GM19395 (cell line): Measurements from ENCODE around the gene GBA2.

Experiments
- ATAC-seq: cut with Tn5 transposase; IDR thresholded peaks from one replicate; pipeline ENCODE4 v1.9.1; 2021; ENCODE audit warnings: mild to moderate bottlenecking, moderate library complexity; ENCODE audit not compliant: unreplicated experiment

Gene GBA2

DNA sequence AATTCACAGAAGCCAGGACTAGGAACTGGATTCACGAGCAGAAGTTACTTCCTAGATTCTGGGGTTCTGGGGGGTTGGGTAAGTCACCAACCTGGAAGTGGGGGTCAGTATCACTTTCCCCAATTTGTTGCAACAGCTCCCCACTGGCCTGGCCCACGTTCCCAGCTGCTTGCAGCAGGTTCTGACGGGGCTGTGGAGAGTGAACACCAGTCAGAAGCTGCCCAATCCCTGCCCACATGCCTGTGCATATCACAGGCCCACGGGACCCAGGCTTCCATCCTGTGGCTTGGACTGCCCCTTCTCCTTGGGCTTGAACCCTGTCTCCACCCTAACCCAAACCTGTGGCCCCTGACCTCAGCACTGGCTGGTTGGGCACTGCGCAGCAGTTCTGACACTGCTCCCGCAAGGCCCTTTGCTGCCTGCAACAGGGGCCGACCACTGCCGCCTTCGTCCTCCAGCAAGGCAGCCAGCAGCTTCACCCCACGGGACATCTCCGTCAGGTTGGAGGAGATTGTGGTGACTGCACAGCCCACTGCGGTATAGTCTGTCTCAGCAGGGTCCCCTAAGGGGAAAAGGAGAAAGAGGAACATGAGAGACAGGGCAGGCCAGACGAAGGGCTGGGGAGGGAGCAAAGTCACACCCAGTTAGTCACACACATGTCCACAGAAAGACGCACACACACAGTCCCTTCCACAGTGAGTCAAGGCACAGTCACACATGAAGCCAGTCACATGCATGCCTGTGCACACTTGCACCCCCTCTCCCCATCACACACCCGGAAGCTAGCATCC lies 30.1 kb downstream of the GBA2 start:
- no peak for ATAC-seq

DNA sequence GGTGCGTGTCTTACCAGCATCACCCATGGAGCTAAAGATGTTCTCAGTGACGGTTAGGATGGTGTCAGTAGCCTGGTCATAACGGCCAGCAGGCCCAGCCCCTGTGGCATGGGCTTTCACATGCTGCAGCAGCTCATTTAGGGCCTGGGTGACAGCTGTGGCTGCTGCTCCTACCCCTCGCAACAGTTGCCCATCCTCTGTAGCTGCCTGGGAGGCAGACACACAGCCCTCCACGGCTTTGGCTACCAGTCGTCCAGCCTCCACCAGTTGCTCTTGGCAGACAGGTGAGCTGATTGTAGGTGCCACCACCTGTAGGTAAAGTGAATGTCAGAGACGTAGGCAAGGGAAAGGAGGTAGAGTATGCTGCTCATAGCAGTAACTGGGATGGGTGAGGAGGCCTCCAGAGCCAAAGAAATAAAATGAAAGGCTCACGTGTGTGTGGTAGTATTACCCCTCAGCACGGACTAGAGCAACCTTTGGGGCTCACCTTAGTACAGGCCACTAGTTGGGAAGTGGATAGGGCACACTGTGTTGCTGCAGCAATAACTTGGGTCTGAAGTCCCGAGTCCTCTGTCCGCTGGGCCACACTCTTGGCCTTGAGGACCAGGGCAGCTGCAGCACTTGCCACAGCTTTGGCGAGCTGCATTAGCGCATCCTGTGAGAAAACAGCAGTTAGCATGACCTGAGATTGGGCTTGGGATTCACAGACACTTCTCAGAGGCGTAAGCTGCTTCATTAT lies 31.7 kb downstream of the GBA2 start:
- ATAC-seq, result no peak

DNA sequence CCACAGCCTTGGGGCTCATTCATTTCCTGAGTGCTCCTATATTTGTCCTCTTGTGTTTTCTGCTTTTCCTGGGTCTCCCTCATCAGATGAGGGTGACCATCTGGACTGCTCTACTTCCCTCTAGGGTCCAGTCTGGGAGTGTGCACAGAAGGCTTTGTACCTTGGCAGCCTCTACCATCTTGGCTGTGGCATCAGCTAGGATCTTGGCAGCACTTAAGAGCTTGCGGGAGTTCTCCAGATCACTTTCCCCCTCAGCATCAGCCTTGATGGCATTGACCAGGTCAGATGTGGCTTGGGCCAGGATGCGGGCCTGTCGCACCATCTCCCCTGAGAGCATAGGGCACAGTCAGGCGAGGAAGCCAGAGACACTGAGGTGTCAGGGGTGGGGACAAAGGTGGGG lies 32.8 kb downstream of the GBA2 start:
- no peak for ATAC-seq

DNA sequence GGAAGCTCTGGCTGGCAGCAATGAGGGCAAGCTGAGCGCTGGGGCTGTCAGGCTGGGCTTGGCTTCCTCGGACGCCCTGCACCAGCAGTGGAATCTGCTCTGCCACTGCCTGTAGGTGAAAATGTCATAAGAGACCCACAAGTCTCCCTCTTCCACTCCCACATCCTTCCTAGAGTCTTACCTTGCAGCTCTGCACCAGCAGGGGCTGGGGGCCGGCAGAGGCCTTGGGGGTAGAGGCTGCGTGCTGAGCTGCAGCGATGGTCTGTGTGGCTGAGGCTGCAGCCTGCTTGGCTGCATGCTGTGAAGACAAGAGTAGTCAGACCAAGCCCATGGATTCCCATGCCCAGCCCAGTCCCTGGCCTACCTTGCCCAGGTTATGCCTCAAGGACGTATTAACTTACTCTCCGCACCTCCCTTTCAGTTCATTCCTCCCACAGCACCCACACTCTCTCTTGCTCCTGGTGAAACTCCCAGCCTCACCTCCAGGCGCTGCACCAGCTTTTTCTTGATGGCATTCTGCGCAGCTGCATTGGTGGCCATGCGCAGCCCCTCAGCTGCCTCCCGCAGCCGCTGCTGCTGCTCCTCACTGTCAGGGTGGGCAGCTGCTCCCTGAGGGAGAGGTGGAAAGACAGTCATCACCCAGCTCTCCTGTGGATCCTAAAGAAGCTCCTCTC lies 34.3 kb downstream of the GBA2 start:
- ATAC-seq, result no peak

DNA sequence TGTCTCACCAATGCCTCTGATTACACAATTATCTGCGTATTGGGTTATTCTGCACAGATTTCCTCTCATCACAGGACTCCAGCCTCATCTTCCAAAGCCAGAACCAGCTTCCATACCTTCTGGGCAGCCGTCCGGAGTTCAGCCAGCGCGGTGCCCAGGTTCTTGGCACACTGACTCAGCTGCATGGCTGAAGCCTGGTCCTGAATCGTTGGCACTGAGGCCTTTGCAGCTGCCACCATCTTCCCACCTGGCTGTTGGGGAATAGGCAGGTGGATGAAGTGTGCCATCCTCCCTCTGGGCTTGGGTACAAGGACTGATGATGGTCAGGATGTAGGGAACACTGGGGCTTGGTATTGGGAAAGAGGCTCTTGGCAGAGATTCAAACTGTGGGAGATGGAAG lies 34.9 kb downstream of the GBA2 start:
- ATAC-seq, result no peak

DNA sequence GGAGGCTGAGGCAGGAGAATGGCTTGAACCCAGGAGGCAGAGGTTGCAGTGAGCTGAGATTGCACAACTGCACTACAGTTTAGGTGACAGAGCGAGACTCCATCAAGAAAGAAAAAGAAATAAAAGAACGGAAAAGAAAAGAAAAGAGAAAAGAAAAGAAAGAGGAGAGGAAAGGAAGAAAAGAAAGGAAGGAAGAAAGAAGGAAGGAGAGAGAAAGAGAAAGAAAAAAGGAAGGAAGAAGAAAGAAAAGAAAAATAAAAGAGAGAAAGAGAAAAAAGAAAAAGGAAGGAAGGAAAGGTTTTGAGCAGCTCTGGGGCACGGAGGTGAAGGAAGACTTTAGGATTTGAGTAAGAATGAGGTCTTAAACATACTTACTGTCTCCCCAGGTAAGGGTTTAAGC lies 35.5 kb downstream of the GBA2 start:
- ATAC-seq, result no peak

DNA sequence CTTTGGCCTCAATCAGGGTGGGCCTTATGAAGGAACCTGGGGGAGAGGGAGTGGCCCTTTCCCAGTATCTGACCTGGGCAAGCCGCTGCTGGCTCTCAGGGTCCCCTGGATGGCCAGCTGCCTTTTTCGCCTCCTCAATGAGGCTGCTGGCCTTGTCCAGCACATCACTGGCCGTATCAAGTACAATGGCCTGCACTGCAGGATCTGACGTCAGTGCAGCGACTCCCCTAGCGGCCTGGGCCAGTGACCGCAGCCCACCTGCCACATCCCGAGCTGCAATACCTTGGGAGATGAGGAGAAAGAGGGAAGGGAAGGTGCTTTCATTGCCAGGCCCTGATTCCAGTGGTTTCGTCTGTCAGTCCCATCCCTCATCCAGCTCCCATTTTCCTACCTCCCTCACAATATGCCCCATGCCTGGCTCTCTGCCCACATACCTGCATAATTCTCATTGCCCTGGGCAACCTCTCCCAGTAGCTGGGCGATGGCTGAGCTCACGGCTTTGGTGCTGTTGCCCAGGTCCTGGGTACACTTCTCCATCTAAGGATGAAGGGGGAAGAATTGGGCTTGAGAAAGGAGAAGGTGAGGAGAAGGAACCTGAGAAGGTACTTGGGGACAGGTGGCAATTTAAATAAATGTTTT lies 36.1 kb downstream of the GBA2 start:
- no peak for ATAC-seq

DNA sequence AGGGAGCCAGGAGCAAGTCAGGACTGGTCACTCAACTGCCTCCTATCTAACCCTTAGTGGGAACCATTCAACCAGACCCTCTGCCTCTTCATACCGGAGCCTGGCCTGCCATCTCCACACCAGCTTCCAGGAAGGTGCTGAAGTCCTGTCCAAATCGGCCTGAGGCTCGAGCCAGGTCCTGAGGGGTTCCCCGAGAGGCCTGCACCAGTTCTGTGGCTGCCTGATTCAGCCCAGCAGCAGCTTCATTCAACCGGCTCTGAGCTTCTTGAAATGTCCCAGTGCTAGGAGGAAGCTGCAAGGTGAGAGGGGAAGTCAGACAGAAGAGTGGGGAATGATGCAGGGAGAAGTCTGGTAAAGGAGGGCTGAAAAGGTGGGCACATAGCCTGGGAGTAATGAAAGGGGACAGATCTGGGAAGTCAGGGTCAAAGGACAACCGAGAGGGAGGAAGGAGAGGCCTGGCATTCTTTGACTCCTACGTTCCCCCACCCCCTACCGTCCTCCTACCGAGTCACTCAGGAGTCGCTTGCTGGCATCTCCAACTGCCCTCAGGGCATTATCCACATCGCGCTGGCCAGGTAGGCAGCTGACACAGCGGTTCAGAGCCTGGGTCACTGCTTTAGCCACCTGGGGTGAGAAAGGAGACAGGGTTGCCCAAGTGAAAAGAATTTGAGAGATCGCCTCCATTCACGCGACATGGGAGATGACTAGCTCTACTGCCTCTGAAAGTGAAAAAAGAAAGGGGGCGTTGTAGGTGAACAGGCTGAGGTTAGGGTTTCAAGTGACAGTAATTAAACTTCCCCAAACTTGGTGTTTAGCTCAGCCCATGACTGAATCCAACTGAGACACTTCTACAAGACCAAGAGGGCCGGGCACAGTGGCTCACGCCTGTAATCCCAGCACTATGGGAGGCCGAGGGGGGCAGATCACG lies 37.3 kb downstream of the GBA2 start:
- no peak for ATAC-seq

DNA sequence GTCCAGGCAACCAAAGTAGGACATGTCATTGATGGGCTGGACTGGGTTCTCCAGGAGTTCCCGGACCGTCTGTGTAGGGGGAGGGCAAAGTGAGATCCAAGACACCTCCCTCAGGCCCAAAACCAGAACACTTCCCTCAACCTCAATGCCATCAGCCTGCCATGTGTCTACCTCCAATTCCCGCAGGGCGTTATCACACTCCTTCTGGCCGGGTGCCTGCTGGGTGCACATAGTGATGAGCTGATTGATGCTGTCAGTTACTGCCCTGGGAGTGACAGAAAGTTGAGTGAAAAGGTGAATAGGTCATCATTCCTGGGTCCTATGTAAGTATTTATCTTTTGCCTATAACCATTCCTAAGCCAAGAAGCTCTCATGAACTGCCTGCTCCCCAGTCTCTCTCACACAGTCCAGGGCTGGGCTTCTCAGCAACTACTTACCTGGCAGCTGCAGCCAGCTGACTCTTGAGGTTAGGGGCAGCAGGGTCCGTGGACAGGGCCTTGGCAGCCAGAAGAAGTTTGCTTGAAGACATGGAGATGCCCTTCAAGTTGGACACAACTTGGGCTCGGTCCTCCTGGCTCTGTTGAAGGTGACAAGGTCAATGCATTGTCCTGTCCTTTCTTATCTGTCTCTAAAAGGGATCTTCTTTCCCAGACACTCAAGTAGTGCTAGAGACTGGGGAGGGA lies 38.1 kb downstream of the GBA2 start:
- ATAC-seq, result no peak

DNA sequence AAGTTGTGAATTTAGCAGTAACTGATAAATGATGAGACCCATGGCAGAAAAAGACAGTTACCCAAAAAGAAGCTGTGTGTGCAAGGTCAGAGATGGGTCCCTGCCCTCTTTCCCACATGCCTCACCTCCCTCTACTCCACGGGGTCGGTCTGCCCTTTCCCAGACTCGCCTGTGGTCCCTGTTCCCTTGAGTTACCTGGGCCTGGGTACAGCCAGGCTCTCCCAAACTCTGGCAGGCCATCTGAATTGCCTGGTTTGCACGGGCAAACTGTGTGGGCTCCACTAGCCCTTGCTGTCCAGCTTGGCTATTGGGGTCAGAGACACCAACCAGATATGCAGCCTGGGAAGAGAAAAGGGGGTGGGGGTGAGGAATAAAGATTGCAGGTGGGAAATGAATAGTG lies 40.9 kb downstream of the GBA2 start:
- no peak for ATAC-seq

DNA sequence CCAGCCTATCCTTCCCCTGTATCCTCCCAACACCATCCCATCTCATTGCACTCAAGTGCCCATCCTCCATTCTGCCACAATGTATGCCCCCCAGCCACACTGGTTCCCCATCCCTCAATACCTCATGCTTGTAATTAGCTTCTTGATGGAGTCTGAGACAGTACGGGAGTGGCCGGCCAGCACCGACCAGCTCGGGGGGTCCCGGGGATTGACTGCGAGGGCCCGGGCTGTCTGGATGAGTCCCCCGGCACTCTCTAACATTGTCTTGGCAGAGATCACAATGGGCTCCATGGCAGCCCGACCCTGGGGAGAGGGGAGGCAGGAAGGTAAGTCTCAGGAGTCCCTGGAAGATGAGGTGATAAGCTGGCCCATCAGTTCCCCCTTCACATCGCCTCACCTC lies 42.1 kb downstream of the GBA2 start:
- ATAC-seq, result no peak

DNA sequence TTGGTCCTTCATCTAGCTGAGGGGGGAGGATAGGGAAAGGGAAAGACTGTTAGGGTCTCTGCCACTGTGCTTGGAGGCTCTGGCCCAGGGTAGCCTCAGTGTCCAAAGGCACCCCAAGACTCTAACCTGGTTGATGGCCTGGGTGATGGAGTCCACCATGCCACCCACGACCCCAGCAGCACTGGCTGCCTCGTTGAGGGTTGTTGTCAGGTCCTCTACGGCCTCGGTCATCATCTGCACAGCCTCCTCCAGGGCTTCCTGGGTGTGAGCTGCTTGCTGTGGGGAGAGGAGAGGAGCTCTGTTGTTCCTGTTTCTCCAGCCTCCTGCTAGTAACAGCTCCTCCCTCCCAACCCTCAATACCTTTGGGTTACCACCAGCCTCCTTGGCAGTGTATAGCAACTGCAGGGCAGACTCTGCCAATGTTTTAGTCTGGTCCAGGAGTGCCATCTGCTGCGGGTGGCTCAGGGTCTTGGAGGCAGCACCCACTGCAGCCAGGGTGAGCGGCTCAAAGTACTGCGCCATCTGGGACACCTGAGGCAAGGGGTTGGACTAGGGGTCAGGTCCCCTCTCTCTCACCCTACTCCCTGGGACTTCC lies 43.1 kb downstream of the GBA2 start:
- no peak for ATAC-seq

DNA sequence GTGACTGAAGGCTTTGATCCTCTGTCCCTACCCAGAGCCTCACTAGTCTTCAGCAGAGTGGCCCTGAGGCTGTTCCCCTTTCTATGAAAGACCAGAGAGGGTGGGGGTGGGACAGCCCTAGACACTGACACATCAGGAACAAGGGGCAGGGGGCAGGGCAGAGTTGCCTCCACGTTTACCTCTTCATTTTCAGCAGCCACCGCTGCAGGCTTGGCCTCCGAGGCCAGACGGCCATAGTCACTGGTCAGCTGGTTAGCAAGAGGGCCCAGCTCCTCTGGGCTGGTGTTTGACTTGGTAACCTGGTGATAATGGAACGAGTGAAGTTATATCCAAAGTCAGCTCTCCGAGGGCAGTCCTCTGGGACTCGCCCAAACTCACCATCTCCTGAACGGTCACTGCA lies 43.7 kb downstream of the GBA2 start:
- no peak for ATAC-seq

DNA sequence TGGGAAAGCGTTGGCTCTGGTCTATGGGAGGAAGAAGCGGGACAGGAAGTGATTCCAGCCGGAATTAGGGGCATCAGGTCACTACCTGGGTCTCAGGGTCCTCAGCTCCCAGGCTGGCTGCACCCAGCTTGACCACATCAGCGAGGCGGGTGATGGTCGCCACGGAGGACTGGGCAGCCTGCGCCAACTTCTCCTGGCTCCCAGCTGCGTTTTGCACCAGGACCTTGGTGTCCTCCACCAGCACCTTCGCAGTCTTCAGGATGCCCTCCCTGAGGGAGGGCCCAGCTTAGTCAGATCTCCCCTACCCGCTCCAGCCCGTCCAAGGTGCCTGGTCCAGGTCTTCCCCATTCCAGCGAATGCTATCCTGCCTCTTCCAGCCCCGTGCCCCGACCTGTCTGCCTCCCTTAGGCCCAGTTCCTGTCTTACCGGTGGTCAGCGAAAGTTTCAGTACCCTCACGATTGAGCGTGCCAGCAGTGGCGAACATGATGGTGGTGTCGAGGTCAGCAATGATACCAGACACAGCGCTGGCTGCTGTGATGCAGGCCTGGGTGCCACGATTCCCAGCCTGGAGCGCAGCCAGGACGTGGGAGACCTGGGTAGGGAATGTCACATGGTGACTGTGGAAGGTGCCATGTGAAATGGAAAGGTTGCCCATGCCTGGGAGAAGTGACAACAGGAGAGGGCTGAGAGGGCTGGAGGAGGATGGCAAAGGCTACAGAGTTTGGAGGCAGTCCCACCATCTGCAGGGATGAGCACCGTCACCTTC lies 44.9 kb downstream of the GBA2 start:
- ATAC-seq, result no peak

DNA sequence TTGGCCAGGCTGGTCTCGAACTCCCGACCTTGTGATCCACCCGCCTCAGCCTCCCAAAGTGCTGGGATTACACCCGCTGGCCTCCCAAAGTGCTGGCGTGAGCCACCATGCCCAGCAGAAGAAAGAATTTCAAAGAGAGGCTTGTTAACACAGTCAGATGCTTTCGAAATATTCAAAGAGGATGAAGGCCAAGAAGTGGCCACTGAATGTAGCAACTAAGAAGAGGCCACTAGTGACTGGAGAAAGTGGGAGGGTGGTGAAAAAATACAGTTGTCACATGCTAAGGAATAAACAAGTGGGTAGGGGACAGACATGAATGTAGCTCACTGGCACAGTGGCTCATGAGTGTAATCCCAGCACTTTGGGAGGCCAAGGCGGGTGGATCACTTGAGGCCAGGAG lies 46.3 kb downstream of the GBA2 start:
- no peak for ATAC-seq

DNA sequence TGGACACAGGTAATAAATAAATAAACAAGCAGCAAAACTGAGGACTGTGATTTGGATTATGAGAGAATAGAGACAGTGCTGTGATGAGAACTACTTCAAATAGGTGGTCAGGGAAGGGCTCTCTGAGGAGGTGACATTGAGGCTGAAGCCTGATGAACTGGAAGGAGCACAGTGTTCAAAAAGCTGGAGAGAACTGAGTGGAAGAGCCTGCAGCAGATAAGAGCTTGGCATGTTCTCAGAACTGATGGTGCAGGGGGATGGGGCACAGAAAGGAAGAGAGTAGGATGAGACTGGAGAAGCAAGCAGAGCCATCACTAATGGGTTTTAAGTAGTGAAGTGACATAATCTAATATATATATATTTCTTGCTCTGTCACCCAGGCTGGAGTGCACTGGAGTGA lies 48.1 kb downstream of the GBA2 start:
- ATAC-seq, result no peak

DNA sequence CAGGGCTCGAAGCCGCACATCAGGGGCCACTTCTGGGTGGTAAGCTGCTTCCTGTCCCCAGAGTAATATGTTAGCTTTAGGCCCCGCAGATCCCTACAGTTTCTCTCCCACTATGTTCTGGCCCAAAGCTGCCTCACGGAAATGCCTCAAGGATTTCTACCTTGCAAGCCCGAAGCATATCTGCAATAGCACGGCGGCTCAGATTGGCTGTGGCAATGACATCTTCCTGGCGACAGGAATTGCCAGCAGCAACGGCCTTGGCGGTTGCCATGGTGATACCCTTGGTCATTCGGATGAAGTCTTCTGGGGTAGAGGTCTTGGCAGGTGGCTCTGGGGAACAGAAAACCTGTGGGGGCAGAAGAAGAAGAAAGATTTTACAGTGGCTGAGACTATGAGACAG lies 49.0 kb downstream of the GBA2 start:
- ATAC-seq, result no peak

DNA sequence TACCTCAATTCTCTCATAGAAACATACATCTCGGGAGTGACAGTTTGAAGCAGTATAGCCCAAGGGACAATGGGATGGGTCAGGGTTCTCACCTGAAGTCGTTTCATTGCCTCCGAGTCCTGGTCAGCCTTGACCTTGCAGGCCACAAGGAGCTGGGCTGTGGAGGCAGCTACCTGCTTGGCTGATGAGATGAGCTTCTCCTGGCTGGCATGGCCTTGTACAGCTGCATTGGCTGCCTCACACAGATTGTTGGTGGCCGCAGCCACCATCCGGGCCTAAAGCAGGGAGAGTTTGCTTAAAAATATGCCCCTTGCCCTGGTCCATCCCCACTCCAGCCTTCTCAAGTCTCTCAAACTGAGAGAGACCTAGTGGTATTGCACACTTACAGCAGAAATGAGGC lies 50.8 kb downstream of the GBA2 start:
- ATAC-seq, result no peak

DNA sequence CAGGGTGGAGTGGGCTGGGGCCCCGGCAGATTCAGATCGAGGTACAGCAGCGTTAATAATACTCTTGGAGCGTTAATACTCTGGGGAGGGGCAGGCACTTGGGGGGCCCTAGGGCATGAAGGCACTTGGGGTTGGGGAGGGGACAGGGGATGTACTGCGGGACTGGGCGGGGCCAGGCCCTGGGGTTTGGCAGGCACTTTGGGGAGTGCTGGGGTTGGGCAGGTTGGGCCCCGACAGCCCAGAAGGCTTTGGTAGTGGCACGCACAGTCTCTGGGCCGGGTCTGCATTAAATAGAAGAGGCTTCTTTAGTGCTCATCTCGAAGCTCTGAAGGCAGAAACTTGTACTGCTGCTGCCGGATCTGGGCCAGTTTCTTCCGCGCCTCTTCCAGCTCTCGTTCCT lies 51.5 kb downstream of the GBA2 start:
- ATAC-seq, result no peak
